G401 (cell line): ENCODE results near the gene CARD9. TPM values are rescaled to one million over a fixed set of nuclear protein-coding genes. Genes with fewer than 3 reads are reported as not detected.

Experiments used
- DNase-seq: peaks from one replicate; pipeline ENCODE4 v3.0.0-alpha.2; 2015; ENCODE audit warnings: low spot score
- in situ Hi-C: cut with HindIII; loops from 2 replicates; pipeline ENCODE4 v1.10.0; 2016; ENCODE audit warnings: low sequenced_read_pairs, mixed read lengths
- total RNA-seq: library from RNA; depleted of rRNA; stranded (reverse); fragments of >200 nt; shearing (Covaris generic); gene quantifications from 2 replicates; pipeline ENCODE4 v1.2.3, GENCODE V29; 2014

CARD9 gene
- total RNA-seq, 1 experiment from 2014 or later, result 0.98 TPM

- DNase-seq, result peak; percentile 62
- in situ Hi-C loops, result no loop called here
These were observed 31.0 kb downstream of the CARD9 start for GRCh38 chr9:136342181-136343120.

GRCh38 chr9:136341769-136342168, 31.7 kb downstream of the CARD9 start:
- in situ Hi-C loops, result no loop called here

GRCh38 chr9:136341042-136341655, 32.3 kb downstream of the CARD9 start:
- in situ Hi-C loops, result no loop called here
- DNase-seq, result no peak

More at GRCh38 chr9:136341769-136342168, 31.7 kb downstream of the CARD9 start:
- DNase-seq, result no peak

- no peak for DNase-seq
- in situ Hi-C loops, result no loop called here
These were observed 33.0 kb downstream of the CARD9 start for GRCh38 chr9:136340356-136341041.

- no peak for DNase-seq
- in situ Hi-C loops, result no loop called here
These were observed 33.5 kb downstream of the CARD9 start for GRCh38 chr9:136339958-136340310.

- DNase-seq, result peak; percentile 70
- in situ Hi-C loops, result no loop called here
These were observed 34.1 kb downstream of the CARD9 start for GRCh38 chr9:136339173-136339957.

- in situ Hi-C loops, result no loop called here
These were observed 35.0 kb downstream of the CARD9 start for GRCh38 chr9:136338511-136338910.

GRCh38 chr9:136337416-136338395, 35.8 kb downstream of the CARD9 start:
- in situ Hi-C loops, result no loop called here
- no peak for DNase-seq

More at GRCh38 chr9:136338511-136338910, 35.0 kb downstream of the CARD9 start:
- no peak for DNase-seq

- in situ Hi-C loops, result no loop called here
- DNase-seq, result no peak
These were observed 36.6 kb downstream of the CARD9 start for GRCh38 chr9:136336881-136337280.

- DNase-seq, result no peak
- in situ Hi-C loops, result no loop called here
These were observed 37.2 kb downstream of the CARD9 start for GRCh38 chr9:136336156-136336870.

GRCh38 chr9:136335296-136336155, 37.9 kb downstream of the CARD9 start:
- no peak for DNase-seq
- in situ Hi-C loops, result no loop called here

GRCh38 chr9:136334541-136334940, 38.9 kb downstream of the CARD9 start:
- DNase-seq, result no peak
- in situ Hi-C loops, result no loop called here

- in situ Hi-C loops, result no loop called here
- no peak for DNase-seq
These were observed 40.0 kb downstream of the CARD9 start for GRCh38 chr9:136333486-136333885.

GRCh38 chr9:136333045-136333444, 40.4 kb downstream of the CARD9 start:
- in situ Hi-C loops, result no loop called here
- no peak for DNase-seq

- in situ Hi-C loops, result no loop called here
These were observed 40.9 kb downstream of the CARD9 start for GRCh38 chr9:136332482-136332983.

More at GRCh38 chr9:136332482-136332983, 40.9 kb downstream of the CARD9 start:
- DNase-seq, result no peak
